HG03064 (cell line): ENCODE measurements around the gene ACTG1.

Source experiments
- ATAC-seq: cut with Tn5 transposase; IDR thresholded peaks from one replicate; pipeline ENCODE4 v1.9.1; 2021; ENCODE audit warnings: low read depth; ENCODE audit not compliant: unreplicated experiment

The ACTG1 gene

DNA sequence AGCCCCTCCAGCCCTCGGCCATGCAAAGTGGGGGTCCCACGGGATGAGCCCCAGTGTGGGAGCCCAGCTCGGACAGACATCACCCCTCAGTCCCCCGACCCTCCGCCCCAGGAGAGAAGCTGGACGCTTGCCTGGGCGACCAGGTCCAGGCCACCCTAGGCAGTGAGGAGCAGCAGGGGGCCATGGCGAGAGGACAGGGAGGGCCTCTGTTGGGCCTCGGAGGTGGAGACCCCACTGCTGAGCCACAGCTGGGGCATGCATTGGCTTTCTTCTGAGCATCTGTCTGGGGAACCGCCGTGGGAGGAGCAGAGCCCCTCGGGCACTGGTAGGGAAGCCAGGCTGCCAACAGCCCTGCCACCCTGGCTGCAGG is 13.0 kb downstream of the ACTG1 start:
- no peak for ATAC-seq

DNA sequence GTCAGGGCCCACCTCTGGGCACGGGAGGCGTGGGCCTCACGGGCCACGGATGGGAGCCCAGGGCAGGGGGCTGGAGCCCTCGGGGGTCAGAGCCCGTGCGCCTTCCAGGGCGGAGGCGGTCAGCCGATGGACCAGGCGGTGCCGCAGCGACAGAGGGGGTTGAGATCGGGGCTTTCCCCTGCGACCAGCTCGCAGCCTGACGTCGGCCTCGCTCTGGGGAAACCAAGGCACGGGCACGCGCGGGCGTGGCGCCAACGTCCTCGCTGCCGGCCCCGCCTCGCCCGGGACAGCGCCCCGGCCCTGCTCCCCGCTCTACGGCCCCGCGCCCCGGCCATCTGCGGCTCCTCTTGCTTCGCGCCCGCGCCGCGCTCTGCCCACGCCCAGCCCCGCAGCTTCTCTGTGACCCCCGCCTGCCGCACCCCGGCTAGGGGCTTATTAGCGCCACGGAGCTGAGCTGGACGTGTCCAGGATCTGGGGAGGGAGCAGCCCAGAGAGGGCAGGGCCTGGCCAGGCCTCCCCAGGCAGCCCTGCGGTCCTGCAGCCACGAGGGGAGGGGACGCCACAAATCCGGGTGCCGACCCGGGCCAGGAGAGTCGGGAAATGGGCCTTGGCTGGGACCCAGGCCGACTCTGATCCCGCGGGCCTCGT is 13.5 kb downstream of the ACTG1 start:
- ATAC-seq, result no peak

DNA sequence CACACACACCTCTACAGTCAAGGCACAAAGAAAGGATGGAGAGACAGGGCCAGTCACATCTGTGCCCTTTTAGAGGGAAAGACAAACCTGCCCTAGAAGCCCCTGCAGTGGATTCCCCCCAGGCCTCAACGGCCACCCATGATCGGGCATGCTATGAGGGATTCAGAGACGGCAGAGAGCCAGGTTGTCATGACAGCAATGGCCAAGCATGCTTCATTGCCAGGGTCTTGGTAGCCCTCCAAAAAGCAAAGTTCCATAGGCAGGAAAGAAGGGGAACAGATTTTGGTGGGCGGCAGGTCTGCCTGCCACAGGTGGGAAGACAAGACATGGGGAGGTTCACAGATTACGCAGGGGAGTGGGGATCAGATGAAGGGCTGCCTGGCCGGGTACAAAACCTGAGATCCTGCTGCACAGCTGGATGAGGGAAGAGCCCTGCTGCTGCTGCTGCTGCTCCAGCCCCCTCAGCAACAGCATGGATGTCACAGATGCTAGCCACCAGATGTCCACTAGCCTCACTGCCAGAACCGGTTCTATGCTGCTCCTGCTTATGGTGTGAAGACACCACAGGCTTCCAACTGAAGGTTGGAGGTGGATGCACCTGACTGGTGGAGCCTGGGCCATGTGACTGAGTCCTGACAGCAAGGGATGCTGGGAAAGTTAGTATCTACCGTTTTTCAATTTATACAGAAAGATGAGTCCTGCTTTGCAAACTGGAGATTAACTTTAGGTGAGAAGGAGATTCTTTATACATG is 17.8 kb downstream of the ACTG1 start:
- ATAC-seq, result no peak

DNA sequence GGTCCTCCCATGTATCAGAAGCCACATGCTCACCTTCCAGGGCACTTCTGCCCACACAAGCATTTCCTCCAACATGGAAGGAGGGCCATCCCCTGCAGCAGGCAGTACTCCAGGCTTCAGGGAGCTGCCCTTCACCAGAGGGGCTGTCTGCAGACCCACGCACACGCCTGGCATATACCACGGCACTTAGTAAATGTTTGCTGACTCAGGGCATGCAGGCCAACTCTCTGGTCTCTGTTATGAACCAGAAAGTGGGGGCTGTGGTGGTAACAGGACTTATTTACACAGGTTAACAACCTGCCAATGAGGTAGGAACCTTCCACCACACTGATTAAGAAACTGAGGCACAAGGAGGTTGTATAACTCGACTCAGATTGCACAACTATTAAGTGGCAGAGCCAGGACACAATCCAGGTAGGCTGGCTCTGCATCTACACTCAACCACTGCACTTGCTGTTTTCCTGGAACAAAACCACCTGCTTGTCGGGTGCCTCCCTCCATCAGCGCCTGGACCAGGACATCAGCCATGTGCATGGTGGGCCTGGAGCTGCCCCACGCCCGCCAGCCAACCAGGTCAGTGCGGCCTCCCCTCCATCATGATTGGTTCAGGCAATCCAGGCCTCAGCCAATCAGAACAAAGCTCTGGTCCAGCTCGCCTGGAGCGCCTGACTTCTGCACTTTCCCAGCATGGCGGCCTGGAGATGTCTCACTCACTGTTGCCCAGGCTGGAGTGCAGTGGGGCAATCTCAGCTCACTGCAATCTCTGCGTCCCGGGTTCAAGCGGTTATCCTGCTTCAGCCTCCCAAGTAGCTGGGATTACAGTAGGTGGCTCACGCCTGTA is 19.2 kb downstream of the ACTG1 start:
- no peak for ATAC-seq

DNA sequence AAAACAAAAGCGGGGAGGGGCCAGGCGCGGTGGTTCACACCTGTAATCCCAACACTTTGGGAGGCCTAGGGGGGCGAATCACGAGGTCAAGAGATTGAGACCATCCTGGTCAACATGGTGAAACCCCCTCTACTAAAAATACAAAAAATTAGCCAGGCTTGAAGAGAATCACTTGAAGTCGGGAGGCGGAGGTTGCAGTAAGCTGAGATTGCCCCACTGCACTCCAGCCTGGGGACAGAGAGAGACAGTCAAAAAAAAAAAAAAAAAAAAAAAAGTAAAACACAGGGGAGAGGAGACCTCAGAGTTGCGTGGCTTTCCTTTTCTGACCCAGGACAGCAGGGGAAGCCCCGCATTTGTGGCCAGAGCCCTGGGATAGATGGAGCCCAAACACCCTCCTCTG is 19.9 kb downstream of the ACTG1 start:
- ATAC-seq, result no peak

DNA sequence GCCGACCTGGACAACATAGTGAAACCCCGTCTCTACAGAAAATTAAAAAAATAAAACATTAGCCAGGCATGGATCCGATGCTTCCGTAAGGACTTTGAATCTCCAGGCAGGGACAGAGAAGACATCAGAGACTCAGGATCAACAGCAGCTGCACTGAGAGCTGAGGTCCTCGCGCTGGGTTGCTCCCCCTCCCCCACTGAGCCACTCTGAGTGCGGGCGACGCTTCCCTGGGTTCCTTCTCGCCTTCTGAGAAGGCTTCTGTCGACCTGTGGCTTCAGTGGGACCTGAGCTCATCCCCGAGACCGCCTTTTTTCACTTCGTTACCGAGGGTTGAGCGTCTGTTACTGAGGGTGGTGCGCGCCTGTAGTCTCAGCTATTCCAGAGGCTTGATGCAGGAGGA is 20.4 kb downstream of the ACTG1 start:
- no peak for ATAC-seq

DNA sequence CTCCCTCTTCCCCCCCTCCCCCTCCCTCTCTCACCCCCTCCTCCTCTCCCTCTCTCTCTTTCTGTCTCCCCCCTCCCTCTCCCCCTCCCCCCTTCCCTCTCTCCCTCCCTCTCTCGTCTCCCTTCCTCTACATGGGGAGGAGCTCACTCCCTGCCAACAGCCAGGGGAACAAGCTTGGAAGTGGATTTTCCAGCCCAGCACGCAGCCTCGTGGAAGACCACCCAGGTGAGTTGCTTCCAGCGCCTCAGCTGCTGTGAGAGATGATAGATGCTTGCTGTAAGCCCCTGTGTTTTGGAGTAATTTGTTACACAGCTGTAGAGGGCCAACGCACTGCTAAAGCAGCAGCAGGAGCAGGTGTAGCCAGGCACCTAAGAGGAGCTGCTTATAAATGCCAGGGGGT is 20.8 kb downstream of the ACTG1 start:
- ATAC-seq, result no peak

DNA sequence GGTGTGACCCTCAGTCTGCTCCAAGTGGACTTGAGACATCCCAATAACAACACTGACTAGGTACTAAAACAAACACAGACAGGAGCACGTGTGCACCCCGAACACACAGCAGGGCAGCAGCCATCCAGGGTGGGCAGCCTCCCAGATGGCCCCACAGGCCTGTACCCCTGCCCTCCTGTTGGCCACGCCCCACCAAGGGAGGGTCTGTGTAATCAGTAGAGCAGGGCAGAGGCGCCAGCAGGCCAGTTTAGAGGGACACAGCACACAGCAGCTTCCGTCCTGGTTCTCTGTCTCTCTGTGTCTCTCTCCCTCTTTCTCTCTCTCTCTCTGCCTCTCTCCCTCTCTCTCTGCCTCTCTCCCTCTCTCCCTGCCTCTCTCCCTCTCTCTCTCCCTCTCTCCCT is 21.4 kb downstream of the ACTG1 start:
- no peak for ATAC-seq

DNA sequence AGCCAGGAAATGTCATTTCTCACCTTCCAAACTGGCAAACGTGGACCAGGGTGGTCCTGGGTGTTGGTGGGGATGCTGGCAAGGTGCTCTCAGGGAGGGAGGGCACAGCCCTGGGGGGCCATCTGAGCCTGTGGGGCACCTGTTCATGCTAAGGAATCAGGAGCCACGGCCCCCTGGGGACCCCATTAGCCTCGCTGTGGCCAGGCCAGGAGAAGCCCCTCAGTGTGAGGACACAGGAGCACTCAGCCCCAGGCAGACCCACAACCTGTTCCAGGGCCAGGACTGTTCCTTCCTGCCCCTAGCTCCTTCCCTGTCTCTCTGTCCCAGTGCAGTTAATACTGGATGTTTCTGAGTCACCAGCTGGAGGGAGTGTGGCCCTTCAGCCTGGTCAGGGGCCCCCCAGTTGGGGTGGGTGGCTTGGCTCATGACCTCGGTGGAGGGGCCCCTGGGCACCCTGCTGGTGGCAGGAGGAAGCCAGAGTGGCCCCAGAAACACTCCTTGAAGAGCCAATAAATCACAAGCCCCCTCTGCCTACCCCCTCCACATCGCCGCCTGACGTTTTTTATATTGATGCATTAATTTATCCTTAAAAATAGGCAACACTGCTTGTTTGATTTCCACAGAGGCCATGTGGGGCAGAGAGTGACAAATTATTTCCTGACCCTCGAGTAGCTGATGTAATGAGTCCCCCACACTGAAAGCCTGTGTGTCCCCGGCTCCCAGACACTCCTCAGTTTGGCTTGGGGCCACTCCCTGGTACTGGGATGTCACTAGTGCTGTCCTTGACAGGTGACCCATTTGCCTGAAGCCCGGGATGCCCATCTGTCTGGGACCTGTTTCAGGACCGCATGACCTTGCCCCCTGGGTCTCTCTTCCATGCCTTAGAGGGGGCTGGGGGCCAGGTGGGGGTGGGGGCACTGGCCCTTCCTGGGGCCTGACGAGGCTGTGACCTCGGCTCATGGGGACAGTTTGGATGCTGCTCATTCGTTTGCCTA is 22.3 kb downstream of the ACTG1 start:
- ATAC-seq, result no peak

DNA sequence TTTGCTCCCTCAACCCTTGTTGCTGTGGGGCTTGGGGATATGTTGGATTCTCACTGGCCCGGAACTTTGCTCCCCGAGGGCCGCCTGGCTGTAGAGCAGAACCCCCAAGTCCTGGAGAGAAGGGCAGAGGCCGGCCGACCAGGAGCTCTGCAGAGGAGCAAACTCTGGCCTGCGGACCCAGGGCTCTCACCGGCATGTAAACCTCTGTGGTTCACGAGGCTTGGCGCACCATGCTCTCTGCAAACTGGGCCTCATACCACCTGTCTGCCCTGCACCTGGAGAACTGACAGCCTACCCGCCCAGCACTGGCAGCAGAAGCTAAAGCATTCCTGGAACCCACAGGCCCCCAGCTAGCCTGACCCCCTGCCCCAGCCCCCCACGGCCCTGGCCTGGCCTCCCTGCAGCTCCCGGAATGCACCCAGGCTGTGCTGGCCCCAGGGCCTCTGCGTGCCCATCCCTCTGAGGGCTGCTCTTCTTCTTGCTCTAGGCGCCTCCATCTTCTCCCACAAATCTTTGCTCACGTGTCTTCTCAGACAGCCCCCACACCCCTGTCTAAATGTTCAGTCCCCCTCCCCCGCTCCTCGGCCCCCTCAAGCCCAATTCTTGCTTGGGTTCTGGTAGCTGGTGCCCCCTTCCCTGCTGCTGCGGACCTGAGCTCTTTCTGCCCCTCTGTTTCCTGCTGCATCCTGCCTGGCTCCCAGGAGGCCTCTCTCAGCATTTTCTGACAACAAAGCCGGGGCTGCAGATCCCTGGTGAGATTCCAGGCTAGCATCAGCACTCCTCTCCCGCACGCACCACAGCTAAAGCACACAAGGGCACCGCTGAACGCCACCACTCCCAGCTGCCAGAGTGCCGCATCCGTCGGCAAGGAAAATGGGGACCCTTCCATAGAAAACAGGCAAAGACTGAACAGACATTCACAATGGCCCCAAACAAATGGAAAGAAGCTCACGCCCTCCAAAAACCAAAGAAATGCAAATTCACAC is 23.3 kb downstream of the ACTG1 start:
- no peak for ATAC-seq

DNA sequence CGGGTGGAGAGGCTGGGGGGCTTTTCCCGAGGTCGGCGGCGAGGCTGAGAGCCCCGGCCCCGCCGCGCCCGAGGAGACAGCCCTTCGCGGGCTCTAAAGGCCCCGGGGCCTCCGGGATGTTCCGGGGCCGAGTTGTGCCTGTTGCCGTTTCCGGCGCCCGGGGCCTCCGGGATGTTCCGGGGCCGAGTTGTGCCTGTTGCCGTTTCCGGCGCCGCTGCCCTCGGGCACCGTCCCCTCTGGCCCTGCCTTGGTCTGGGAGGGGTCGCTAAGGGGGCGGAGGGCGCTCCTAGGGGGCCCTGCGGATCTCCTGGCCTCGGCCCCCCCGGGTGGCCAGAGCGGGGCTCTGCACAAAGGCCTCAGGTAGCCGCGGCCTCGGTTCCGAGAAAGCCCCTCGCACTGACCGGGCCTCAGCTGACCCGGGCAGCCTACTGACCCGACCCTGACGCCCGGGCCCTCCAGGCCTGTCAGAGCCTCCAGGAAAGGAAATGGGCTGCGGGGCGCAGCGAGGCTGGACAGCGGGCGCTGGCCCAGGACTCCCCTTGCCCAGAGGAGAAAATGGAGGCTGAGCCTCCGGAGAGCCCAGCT is 24.2 kb downstream of the ACTG1 start:
- no peak for ATAC-seq

DNA sequence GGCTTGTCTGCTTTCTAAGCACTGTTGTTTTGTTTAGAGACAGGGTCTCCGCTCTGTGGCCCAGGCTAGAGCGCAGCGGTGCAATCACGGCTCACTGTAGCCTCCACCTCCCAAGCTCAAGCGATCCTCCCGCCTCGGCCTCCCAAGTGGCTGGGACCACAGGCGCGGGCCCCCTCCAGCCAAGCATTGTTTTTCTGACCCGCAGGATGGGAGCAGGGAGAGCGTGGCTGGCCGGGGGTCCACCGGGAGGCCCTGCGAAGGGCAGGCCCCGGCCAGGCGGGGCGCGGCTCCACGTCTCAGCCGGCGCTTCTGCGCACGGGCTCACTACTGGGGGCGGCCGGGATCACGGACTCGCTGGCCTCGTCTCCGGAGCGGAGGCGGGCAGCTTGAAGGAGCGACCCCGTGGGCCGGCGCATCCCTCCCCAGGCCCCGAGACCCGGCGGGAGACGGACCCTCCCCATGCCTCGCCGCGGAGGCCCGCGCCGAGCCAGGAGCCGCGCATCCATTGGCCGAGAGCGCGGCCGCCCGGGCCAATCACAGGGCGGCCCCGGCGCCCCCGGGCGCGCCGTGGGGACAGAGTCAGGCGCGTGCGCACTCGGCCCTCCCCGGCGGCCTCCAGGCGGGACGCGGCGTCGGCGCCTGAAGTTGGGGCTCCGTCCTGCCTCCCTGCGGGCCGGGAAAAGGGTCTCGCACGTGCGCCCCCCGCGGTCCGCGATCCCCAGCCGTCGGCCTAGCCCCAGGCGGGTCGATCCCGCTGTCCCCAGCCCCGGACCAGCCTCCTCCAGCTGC is 24.9 kb downstream of the ACTG1 start:
- ATAC-seq, result no peak

DNA sequence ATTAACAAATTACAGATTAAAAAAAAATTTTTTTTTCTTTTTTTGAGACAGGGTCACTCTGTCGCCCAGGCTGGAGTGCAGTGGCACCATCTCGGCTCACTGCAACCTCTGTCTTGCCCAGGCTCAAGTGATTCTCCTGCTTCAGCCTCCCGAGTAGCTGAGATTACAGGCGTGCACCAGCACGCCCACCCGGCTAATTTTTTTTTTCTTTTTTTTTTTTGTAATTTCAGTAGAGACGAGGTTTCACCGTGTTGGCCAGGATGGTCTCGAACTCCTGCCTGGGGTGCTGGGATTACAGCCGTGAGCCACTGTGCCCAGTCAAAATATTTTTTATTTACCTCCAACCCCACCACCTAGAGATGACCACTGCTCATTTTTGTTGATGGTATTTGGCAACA is 25.5 kb downstream of the ACTG1 start:
- ATAC-seq, result no peak

DNA sequence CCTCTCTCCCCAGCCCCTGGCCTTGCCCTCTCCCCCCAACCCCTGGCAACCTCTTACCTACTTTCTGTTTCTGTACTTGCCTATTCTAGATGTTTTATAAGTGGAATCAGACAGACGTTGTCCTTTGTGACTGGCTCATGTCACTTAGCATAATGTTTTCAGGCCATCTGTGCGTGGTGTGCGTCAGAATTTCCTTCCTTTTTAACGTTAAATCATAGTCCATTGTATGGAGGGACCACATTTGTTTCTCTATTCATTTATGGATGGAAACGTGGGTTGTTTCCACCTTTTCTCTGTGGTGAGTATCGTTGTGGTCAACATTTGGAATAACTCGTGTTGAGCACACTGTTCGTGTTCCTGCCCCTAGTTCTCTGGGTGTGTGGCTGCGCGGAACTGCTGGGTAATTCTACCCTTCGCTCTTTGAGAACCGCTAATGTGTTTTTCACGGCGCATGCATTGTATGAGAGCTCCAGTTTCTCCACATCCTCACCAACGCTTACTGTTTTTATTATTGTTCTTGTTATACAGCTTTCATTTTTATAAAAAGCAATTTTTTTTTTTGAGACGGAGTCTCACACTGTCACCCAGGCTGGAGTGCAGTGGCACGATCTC is 26.3 kb downstream of the ACTG1 start:
- no peak for ATAC-seq

DNA sequence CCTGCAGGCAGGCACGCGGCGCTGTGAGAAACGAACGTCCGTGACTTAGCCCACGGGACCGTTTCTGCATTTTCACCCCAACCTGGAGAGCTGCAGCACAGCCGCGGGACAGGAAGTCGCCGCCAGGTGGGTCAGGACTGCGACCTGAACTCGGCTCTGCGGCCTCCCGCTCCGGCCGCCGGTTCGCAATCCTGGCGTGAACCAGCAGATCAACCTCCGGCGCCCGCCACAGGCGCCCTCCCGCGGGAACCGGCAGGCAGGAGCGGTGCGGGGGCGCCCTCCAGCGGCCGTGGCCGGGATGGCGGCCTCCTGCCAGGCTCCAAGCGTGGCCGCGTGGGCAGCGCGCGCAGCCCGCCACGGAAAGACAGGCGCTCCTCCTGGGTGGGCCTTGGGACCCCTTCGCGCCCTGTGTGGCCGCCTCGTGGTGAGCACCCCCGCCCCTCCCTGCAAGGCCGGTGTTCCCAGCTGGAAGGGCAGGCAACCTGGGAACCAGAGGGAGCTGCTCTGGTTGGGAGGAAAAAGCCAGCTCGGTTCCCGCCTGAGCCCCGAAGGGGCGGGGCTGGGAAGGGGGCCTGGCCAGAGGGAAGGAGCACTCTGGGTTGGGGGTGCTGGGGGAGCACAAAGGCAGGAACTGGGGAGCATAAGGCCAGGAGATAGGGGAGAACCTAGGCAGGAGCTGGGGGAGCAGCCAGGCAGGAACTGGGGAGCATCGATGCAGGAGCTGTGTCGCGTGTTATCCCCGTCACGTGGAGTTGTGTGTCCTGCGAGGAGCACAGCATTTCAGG is 28.2 kb downstream of the ACTG1 start:
- no peak for ATAC-seq

DNA sequence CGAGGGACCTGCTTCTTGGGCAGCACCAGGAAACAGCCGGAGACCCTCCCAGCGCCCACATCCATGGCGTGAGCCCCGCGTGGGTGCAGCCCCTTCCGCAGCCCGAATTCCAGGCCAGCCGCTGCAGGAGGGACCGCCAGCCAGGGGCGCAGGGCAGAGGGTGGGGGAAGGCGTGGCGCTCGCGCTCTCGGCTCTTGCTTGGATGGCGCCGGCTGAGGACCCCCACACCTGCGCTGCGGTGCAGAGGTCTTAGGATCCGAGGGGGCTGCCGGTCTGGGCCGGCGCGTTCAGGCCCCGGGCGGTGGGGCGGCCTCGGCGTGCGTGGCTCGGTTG is 28.8 kb downstream of the ACTG1 start:
- ATAC-seq, result no peak
